ENCODE measurements around the gene CMSS1. TPM values are rescaled to one million over a fixed set of nuclear protein-coding genes. Genes with fewer than 3 reads are reported as not detected.

Gene CMSS1
- total RNA-seq, 4 donors from 2014 or later = 23.2 to 89.5 (median 67.6) TPM

- Histone ChIP-seq H3K27me3 (no peaks in the 10 kb centered on the region), H3K4me1 (peaks cover 8% of the 10 kb centered on the region in 2 donors), H3K27ac (peak overlapping the region in 1 of 4 donors; percentile 44), H3K4me3 (no peak overlapping the region), H3K9me3 (no peaks in the 10 kb centered on the region), H3K36me3 (no peaks in the 10 kb centered on the region)
- intact Hi-C loops (cut with DNase I; ENCODE audit: low total_unique reads) = no loop called here
- TF ChIP-seq POLR2A (IDR thresholded peaks at IDR 0.05) (no peak), CTCF (IDR thresholded peaks at IDR 0.05 in 4 of 5, conservative IDR thresholded peaks at IDR 0.05 in 1 of 5) (no peak)
- in situ Hi-C loops (cut with MboI; ENCODE audit: low sequenced_read_pairs in 4 of 4) = no loop called here
- DNase-seq = no peak
- ATAC-seq = no peak
Measured at GRCh38 chr3:99891610-99892285, 74.1 kb downstream of the CMSS1 start.

- Histone ChIP-seq H3K4me3 (no peak overlapping the region), H3K4me1 (peaks cover 8% of the 10 kb centered on the region in 2 donors), H3K27me3 (no peaks in the 10 kb centered on the region), H3K27ac (no peak overlapping the region), H3K36me3 (no peaks in the 10 kb centered on the region), H3K9me3 (no peaks in the 10 kb centered on the region)
- TF ChIP-seq CTCF (IDR thresholded peaks at IDR 0.05 in 4 of 5, conservative IDR thresholded peaks at IDR 0.05 in 1 of 5) = no peak
- TF ChIP-seq POLR2A (IDR thresholded peaks at IDR 0.05) = no peak
- intact Hi-C loops (cut with DNase I; ENCODE audit: low total_unique reads) (no loop called here), in situ Hi-C loops (cut with MboI; ENCODE audit: low sequenced_read_pairs in 4 of 4) (no loop called here)
- no peak for ATAC-seq
- no peak for DNase-seq
Measured at GRCh38 chr3:99892332-99892731, 74.7 kb downstream of the CMSS1 start.

GRCh38 chr3:99895131-99895696, 77.6 kb downstream of the CMSS1 start:
- no peaks in the 10 kb centered on the region for H3K9me3 ChIP-seq
- intact Hi-C loops (cut with DNase I; ENCODE audit: low total_unique reads) = no loop called here
- H3K4me1 ChIP-seq = peaks cover 8% of the 10 kb centered on the region in 2 donors
- in situ Hi-C loops (cut with MboI; ENCODE audit: low sequenced_read_pairs in 4 of 4) = no loop called here
- TF ChIP-seq CTCF (IDR thresholded peaks at IDR 0.05 in 4 of 5, conservative IDR thresholded peaks at IDR 0.05 in 1 of 5) = no peak
- TF ChIP-seq POLR2A (IDR thresholded peaks at IDR 0.05) = no peak
- H3K36me3 ChIP-seq = no peaks in the 10 kb centered on the region
- DNase-seq (no peak), ATAC-seq (no peak)
- no peaks in the 10 kb centered on the region for H3K27me3 ChIP-seq
- H3K4me3 ChIP-seq = no peak overlapping the region
- peak overlapping the region in 3 of 4 donors; percentile 28 to 42 (median 33) for H3K27ac ChIP-seq

GRCh38 chr3:99895703-99896441, 78.2 kb downstream of the CMSS1 start:
- ATAC-seq = no peak
- no peak for TF ChIP-seq CTCF (IDR thresholded peaks at IDR 0.05 in 4 of 5, conservative IDR thresholded peaks at IDR 0.05 in 1 of 5)
- TF ChIP-seq POLR2A (IDR thresholded peaks at IDR 0.05) = no peak
- intact Hi-C loops (cut with DNase I; ENCODE audit: low total_unique reads) = no loop called here
- H3K4me3 ChIP-seq = no peak overlapping the region
- in situ Hi-C loops (cut with MboI; ENCODE audit: low sequenced_read_pairs in 4 of 4) = no loop called here
- no peak for DNase-seq
- peak overlapping the region in 3 of 4 donors; percentile 28 to 35 (median 33) for H3K27ac ChIP-seq
- H3K36me3 ChIP-seq = no peaks in the 10 kb centered on the region
- no peaks in the 10 kb centered on the region for H3K27me3 ChIP-seq
- peaks cover 8 to 12% of the 10 kb centered on the region in 2 donors for H3K4me1 ChIP-seq
- no peaks in the 10 kb centered on the region for H3K9me3 ChIP-seq
